Mesenteric fat pad (tissue), 1 donor: ENCODE data around the gene ZNF622. TPM values are rescaled to one million over a fixed set of nuclear protein-coding genes. Genes with fewer than 3 reads are reported as not detected.

Experiments
- DNase-seq: peaks from one replicate; pipeline ENCODE4 v3.0.0-alpha.2; 2020; ENCODE audit warnings: low spot score
- long read RNA-seq: library from polyadenylated mRNA; unstranded; transcript quantifications from one replicate; pipeline ENCODE4 v2.0.0, GENCODE V29; 2020
- total RNA-seq: library from RNA; stranded (reverse); fragmentation: NEBNext Ultra II Directional; extraction: Animal tissue kit (Norgen Biotek cat#: 25700); gene quantifications from one replicate; pipeline ENCODE4 v1.2.1, GENCODE V29; 2021
- donor health status: DM: yes; HTN: yes; CAD: no.

The ZNF622 gene
- 26.6 TPM for total RNA-seq
- long read RNA-seq, transcript ZNF622-201 (6 exons, 1,699 nt) = major isoform, 186 of 191 reads
- long read RNA-seq, partial matches to known transcripts = 1 of 191 reads
- long read RNA-seq, other reads (novel, unspliced or antisense) = 4 of 191 reads

- DNase-seq = peak; percentile 96
These were observed at the start of gene ZNF622 for GRCh38 chr5:16465544-16466432. Gene ZNF622 (minus strand): TSS chr5:16465800. CDS start chr5:16465665, 135 bp downstream.

- DNase-seq = no peak
These were observed 44.5 kb upstream of the ZNF622 start for GRCh38 chr5:16510098-16510497.

- DNase-seq = no peak
These were observed 43.3 kb upstream of the ZNF622 start for GRCh38 chr5:16508730-16509531.

- DNase-seq = no peak
These were observed 42.1 kb upstream of the ZNF622 start for GRCh38 chr5:16507716-16508115.

GRCh38 chr5:16505904-16506303 lies 40.3 kb upstream of the ZNF622 start:
- DNase-seq = no peak

- no peak for DNase-seq
These were observed 39.7 kb upstream of the ZNF622 start for GRCh38 chr5:16505140-16505891.

GRCh38 chr5:16504571-16504970 lies 39.0 kb upstream of the ZNF622 start:
- no peak for DNase-seq

- no peak for DNase-seq
These were observed 37.3 kb upstream of the ZNF622 start for GRCh38 chr5:16502866-16503265.

GRCh38 chr5:16500024-16500423 lies 34.4 kb upstream of the ZNF622 start:
- DNase-seq = no peak

- no peak for DNase-seq
These were observed 31.9 kb upstream of the ZNF622 start for GRCh38 chr5:16497546-16497945.

GRCh38 chr5:16493261-16493660 lies 27.7 kb upstream of the ZNF622 start:
- no peak for DNase-seq

GRCh38 chr5:16492398-16493140 lies 27.0 kb upstream of the ZNF622 start:
- no peak for DNase-seq

- DNase-seq = no peak
These were observed 25.3 kb upstream of the ZNF622 start for GRCh38 chr5:16490911-16491310.

- DNase-seq = no peak
These were observed 23.8 kb upstream of the ZNF622 start for GRCh38 chr5:16489322-16489791.

- DNase-seq = no peak
These were observed 21.9 kb upstream of the ZNF622 start for GRCh38 chr5:16487456-16487855.

- no peak for DNase-seq
These were observed 21.1 kb upstream of the ZNF622 start for GRCh38 chr5:16486711-16487111.

GRCh38 chr5:16485656-16486055 lies 20.1 kb upstream of the ZNF622 start:
- no peak for DNase-seq

- DNase-seq = no peak
These were observed 18.5 kb upstream of the ZNF622 start for GRCh38 chr5:16484081-16484480.

- DNase-seq = no peak
These were observed 17.8 kb upstream of the ZNF622 start for GRCh38 chr5:16483361-16483760.

GRCh38 chr5:16482891-16483290 lies 17.3 kb upstream of the ZNF622 start:
- DNase-seq = no peak
